ENCODE results near the gene ROR2. TPM values are rescaled to one million over a fixed set of nuclear protein-coding genes. Genes with fewer than 3 reads are reported as not detected.
A peak's percentile ranks its signal among the peaks of the same experiment; 100 is the strongest.

ROR2 gene
- total RNA-seq, 4 donors from 2014 or later = 37.4 to 71.8 (median 59.4) TPM

GRCh38 chr9:91937056-91937455, 13.0 kb downstream of the ROR2 start:
- 58% methylated on average over 9 of the region's 9 CpGs for WGBS
- intact Hi-C loops (cut with DNase I) = loop anchor here (5.0 kb wide), 1 partner anchor 35 kb away; no protein-coding TSS in a partner anchor
- no peak for TF ChIP-seq POLR2A (IDR thresholded peaks at IDR 0.05; ENCODE audit: low read depth)
- TF ChIP-seq POLR2AphosphoS5 (IDR thresholded peaks at IDR 0.05) = no peak
- no peak for TF ChIP-seq CTCF (IDR thresholded peaks at IDR 0.05)
- no peak for TF ChIP-seq EP300 (IDR thresholded peaks at IDR 0.05)
- DNase-seq (ENCODE audit: extremely low spot score) = no peak
- Histone ChIP-seq H3K27ac (replicated peaks in 1 of 4) (peak overlapping the region; percentile 57 to 77 (median 74)), H3K27me3 (no peaks in the 10 kb centered on the region), H3K4me3 (no peak overlapping the region), H3K9me3 (no peaks in the 10 kb centered on the region), H3K4me1 (peaks cover 0 to 70% (median 61%) of the 10 kb centered on the region in 4 donors), H3K36me3 (no peaks in the 10 kb centered on the region)

GRCh38 chr9:91935805-91936514, 14.1 kb downstream of the ROR2 start:
- WGBS = 78% methylated on average over 10 of the region's 13 CpGs
- no peak for DNase-seq (ENCODE audit: extremely low spot score)
- no peaks in the 10 kb centered on the region for H3K36me3 ChIP-seq
- peaks cover 0 to 70% (median 61%) of the 10 kb centered on the region in 4 donors for H3K4me1 ChIP-seq
- H3K27me3 ChIP-seq = no peaks in the 10 kb centered on the region
- peaks cover 0 to 9% (median 4%) of the 10 kb centered on the region in 4 donors for H3K9me3 ChIP-seq
- no peak for TF ChIP-seq CTCF (IDR thresholded peaks at IDR 0.05)
- no peak for TF ChIP-seq EP300 (IDR thresholded peaks at IDR 0.05)
- no peak for TF ChIP-seq POLR2AphosphoS5 (IDR thresholded peaks at IDR 0.05)
- no peak for TF ChIP-seq POLR2A (IDR thresholded peaks at IDR 0.05; ENCODE audit: low read depth)
- intact Hi-C loops (cut with DNase I) = loop anchor here (5.0 kb wide), 1 partner anchor 34 kb away; no protein-coding TSS in a partner anchor
- H3K27ac ChIP-seq (replicated peaks in 1 of 4) = peak overlapping the region; percentile 57 to 77 (median 70)
- H3K4me3 ChIP-seq = no peak overlapping the region

GRCh38 chr9:91935066-91935749, 14.8 kb downstream of the ROR2 start:
- H3K27ac ChIP-seq (replicated peaks in 1 of 4) = peak overlapping the region; percentile 57 to 77 (median 70)
- intact Hi-C loops (cut with DNase I) = loop anchor here (5.0 kb wide), 1 partner anchor 33 kb away; no protein-coding TSS in a partner anchor
- WGBS = 55% methylated on average over 13 of the region's 13 CpGs

GRCh38 chr9:91934654-91935053, 15.4 kb downstream of the ROR2 start:
- Histone ChIP-seq H3K4me3 (peak overlapping the region in 1 of 4 donors; percentile 11), H3K4me1 (peaks cover 0 to 59% (median 50%) of the 10 kb centered on the region in 4 donors), H3K36me3 (no peaks in the 10 kb centered on the region), H3K27ac (replicated peaks in 1 of 4) (peak overlapping the region; percentile 57 to 77 (median 70)), H3K27me3 (no peaks in the 10 kb centered on the region), H3K9me3 (peaks cover 7 to 22% (median 17%) of the 10 kb centered on the region in 4 donors)
- no peak for DNase-seq (ENCODE audit: extremely low spot score)
- 53% methylated on average over 3 of the region's 3 CpGs for WGBS
- intact Hi-C loops (cut with DNase I) = loop anchor here (5.0 kb wide), 1 partner anchor 32 kb away; no protein-coding TSS in a partner anchor
- no peak for TF ChIP-seq EP300 (IDR thresholded peaks at IDR 0.05)
- TF ChIP-seq POLR2A (IDR thresholded peaks at IDR 0.05; ENCODE audit: low read depth) = no peak

More at GRCh38 chr9:91935066-91935749, 14.8 kb downstream of the ROR2 start:
- no peak overlapping the region for H3K4me3 ChIP-seq
- H3K9me3 ChIP-seq = peaks cover 6 to 16% (median 11%) of the 10 kb centered on the region in 4 donors
- H3K4me1 ChIP-seq = peaks cover 0 to 65% (median 55%) of the 10 kb centered on the region in 4 donors
- no peaks in the 10 kb centered on the region for H3K36me3 ChIP-seq
- TF ChIP-seq CTCF (IDR thresholded peaks at IDR 0.05) (no peak), EP300 (IDR thresholded peaks at IDR 0.05) (no peak), POLR2AphosphoS5 (IDR thresholded peaks at IDR 0.05) (no peak)
- no peaks in the 10 kb centered on the region for H3K27me3 ChIP-seq
- no peak for DNase-seq (ENCODE audit: extremely low spot score)
